Ovary (tissue), 9 donors: ENCODE measurements around the gene KMT2E. TPM values are rescaled to one million over a fixed set of nuclear protein-coding genes. Genes with fewer than 3 reads are reported as not detected.

ENCODE experiments used
- DNase-seq, 5 donors: peaks; one replicate each; pipeline ENCODE4 v3.0.0-alpha.2; 2019 to 2020
- H3K27ac ChIP-seq, 2 donors: fragments of 200-600 bp; one replicate each; pipeline versions ENCODE4 v1.5.1 to v1.8.0; 2019 to 2022
- H3K27me3 ChIP-seq: fragments of 200-600 bp; one replicate; pipeline ENCODE4 v1.8.0; 2022
- H3K36me3 ChIP-seq: fragments of 200-600 bp; sonication (generic); one replicate; pipeline ENCODE4 v1.5.1; 2019
- H3K4me1 ChIP-seq: one replicate; pipeline ENCODE4 v1.8.1; 2013; ENCODE audit warnings: mild to moderate bottlenecking, moderate library complexity; ENCODE audit not compliant: insufficient read depth
- H3K4me3 ChIP-seq: fragments of 200-600 bp; sonication (generic); one replicate; pipeline ENCODE4 v1.5.1; 2017
- H3K9me3 ChIP-seq, 2 donors: fragments of 200-600 bp in 1 of 2; sonication (generic) in 1 of 2; one replicate each; pipeline versions ENCODE4 v1.5.1 to v1.8.1; 2013 to 2019; ENCODE audit warnings: mild to moderate bottlenecking in 1 of 2, moderate library complexity in 1 of 2
- EP300 ChIP-seq: sonication (generic); formaldehyde crosslinking; IDR thresholded peaks from one replicate; pipeline ENCODE4 v1.6.1; 2017; ENCODE audit warnings: antibody characterized with exemption
- POLR2A ChIP-seq: fragments of 450-650 bp; IDR thresholded peaks from one replicate; pipeline ENCODE4 v1.6.1; 2017; ENCODE audit warnings: antibody characterized with exemption, mild to moderate bottlenecking, moderate library complexity
- WGBS, 3 donors: extraction: QIAGEN DNeasy Blood & Tissue Kit in 1 of 3; methylation state at CpG; one replicate each; pipeline versions ENCODE4 v1.1.5 to v1.1.7; 2013 to 2017; 5-methylcytosine and 5-hydroxymethylcytosine counted together
- intact Hi-C, 4 donors: fragments of 100-400 bp; cut with DNase I; formaldehyde crosslinking; loops; one replicate each; pipeline versions ENCODE4 v1.11.0 to v1.15.1; 2022 to 2023
- polyA plus RNA-seq, 2 donors: library from polyadenylated mRNA; stranded (reverse); fragments of 200-250 nt in 1 of 2; fragments of 350-450 nt in 1 of 2; fragmentation: Illumina TruSeq in 1 of 2; extraction: RNeasy Lipid Tissue Mini Kit (QIAGEN cat#74804) in 1 of 2; gene quantifications; one replicate each; pipeline ENCODE4 v1.2.3, GENCODE V29; 2013 to 2014
- total RNA-seq, 7 donors: library from RNA; depleted of rRNA in 2 of 7; stranded (reverse); fragments of >200 nt in 2 of 7; fragmentation: NEBNext Ultra II Directional in 3 of 7; extraction: Animal tissue kit (Norgen Biotek cat#: 25700) in 3 of 7; gene quantifications; one replicate each; pipeline versions ENCODE4 v1.1.0 to v1.2.4, GENCODE V29; 2016 to 2023
- TF ChIP-seq, protein P1 (sequence below), 3 donors: fragments of 450-650 bp in 2 of 3; fragments of 200-600 bp in 1 of 3; IDR thresholded peaks; one replicate each; pipeline versions ENCODE4 v1.5.1 to v1.8.0; 2016 to 2022; ENCODE audit warnings: antibody characterized with exemption in 3 of 3, mild to moderate bottlenecking in 1 of 3
- donor health status: DM: no; HTN: no; CAD: no; lungs with moderate emphysema.
- donor health status: DM: no; HTN: no; CAD: no.
- donor health status: Bipolar disorder and iron deficiency.
- donor health status: DM: yes; HTN: yes; CAD: no.
- donor health status: DM: no; HTN: no; CAD: no.
- donor health status: DM: yes; HTN: yes; CAD: no.

Gene KMT2E
- total and polyA plus RNA-seq, 9 donors, result 35.2 to 152 (median 113) TPM

DNA sequence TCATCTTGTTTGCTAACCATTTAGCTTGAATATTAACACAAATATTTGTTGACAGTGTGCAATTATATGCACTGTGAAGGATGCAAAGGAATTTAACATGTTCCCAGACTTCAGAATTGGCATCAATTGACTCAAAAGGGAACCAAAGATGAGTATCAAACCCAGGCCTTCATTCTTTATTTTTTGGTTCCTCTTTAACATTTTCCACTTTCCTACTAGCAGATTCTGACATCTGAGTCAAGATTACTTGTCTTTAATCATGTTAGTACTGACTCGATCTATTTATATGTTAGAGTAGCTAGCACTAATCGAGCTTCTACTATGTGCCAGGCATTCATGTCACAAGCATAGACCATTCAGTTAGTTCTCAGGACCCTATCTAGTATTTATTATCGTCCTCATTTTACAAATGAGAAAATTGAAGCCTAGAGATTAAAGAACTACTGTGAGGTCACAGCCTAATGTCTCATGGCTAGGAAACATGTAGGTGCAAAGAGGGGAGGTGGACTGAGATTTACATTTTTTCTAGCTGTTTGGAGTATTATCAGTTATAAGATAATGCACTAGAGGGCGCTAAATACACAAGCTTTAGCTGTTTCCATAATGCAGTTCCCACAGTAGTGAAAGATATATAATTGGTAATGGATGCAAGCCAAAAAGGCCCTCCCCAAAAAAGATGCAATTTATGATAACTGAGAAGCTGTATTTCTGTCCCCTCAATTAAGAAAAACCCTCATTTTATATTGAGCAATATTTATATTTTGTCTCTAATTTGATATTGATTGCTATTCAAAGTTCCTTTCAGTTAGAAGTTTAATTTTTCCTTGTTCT, 32.9 kb upstream of the KMT2E start:
- Histone ChIP-seq H3K4me1 (peaks cover 15% of the 10 kb centered on the region), H3K4me3 (no peak overlapping the region), H3K27me3 (no peaks in the 10 kb centered on the region), H3K36me3 (no peaks in the 10 kb centered on the region), H3K9me3 (no peaks in the 10 kb centered on the region), H3K27ac (no peak overlapping the region)
- no peak for DNase-seq
- intact Hi-C loops, result loop anchor here in 2 of 4 donors (10.0 kb wide), 1 partner anchor 124 kb away; no protein-coding TSS in a partner anchor
- WGBS, 3 donors, result 33 to 41% (median 34%) methylated on average over 4 of the region's 4 CpGs
- no peak for TF ChIP-seq POLR2A
- TF ChIP-seq, protein P1, sequence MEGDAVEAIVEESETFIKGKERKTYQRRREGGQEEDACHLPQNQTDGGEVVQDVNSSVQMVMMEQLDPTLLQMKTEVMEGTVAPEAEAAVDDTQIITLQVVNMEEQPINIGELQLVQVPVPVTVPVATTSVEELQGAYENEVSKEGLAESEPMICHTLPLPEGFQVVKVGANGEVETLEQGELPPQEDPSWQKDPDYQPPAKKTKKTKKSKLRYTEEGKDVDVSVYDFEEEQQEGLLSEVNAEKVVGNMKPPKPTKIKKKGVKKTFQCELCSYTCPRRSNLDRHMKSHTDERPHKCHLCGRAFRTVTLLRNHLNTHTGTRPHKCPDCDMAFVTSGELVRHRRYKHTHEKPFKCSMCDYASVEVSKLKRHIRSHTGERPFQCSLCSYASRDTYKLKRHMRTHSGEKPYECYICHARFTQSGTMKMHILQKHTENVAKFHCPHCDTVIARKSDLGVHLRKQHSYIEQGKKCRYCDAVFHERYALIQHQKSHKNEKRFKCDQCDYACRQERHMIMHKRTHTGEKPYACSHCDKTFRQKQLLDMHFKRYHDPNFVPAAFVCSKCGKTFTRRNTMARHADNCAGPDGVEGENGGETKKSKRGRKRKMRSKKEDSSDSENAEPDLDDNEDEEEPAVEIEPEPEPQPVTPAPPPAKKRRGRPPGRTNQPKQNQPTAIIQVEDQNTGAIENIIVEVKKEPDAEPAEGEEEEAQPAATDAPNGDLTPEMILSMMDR (IDR thresholded peaks at IDR 0.05), result peak; percentile 33 to 73 (median 51)

DNA sequence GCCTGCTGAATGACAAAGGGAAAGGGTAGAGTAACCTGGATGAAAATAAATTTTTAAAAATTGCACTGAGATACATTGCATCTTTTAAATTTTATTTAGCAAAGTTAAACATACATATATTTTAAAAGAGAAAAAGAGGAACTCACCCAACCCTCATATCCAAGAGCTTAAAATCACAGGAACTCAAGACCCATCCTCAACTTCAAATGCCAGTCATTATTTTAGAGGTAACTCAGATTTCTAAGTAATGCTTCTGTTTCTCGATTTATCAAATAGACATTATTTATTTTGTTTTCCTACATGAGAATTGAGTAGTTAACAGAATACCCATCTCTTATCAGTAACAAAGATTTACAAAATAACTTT, 32.4 kb upstream of the KMT2E start:
- H3K36me3 ChIP-seq, result no peaks in the 10 kb centered on the region
- no peak overlapping the region for H3K4me3 ChIP-seq
- DNase-seq, result no peak
- peaks cover 16% of the 10 kb centered on the region for H3K4me1 ChIP-seq
- no peaks in the 10 kb centered on the region for H3K9me3 ChIP-seq
- 58 to 65% (median 62%) methylated on average over 1 of the region's 1 CpG for WGBS, 3 donors
- TF ChIP-seq POLR2A (no peak), EP300 (no peak)
- TF ChIP-seq, protein P1 (IDR thresholded peaks at IDR 0.05), result no peak
- no peak overlapping the region for H3K27ac ChIP-seq
- H3K27me3 ChIP-seq, result no peaks in the 10 kb centered on the region
- intact Hi-C loops, result loop anchor here in 2 of 4 donors (2.0 to 10.0 kb wide), 2 partner anchors 31 to 123 kb away; no protein-coding TSS in a partner anchor

DNA sequence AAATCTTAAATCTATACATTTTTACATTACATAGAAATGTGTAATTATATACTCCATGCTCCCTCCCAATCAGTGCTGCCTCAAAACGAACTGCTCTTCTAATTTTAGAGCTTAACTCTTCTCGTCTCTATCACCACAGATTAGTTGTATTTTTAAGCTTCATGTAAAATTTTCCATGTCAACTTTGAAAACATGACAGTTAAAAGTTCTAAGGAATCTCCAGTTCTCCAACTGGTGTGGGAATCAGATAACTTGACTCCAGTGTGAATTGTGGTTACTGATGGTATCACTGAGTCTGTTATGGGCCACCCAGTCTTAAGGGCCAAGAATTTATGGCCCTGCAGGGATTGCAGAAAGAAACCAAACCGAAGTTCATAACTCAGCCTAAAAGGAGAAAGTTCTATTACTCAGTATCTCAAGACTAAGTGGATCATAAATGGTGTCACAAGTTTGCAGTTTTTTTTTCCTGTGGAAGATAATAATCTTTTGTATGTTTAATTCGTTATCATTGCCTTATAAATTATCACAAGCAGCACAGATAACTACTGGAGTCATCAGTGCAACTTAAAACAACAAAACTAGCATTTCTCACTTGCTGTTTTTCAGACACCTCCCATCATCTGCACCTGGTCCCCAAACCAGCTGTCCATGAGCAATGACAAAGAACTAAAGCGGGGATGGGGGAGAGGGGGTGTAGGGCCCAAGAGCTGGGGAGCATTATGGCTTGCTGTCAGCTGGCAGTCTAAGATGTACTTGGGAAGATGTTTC, 31.5 kb upstream of the KMT2E start:
- Histone ChIP-seq H3K27ac (peak overlapping the region in 1 of 2 donors; percentile 96), H3K9me3 (no peaks in the 10 kb centered on the region), H3K4me1 (peaks cover 11% of the 10 kb centered on the region), H3K27me3 (no peaks in the 10 kb centered on the region), H3K4me3 (peak overlapping the region; percentile 1), H3K36me3 (no peaks in the 10 kb centered on the region)
- 40 to 47% (median 47%) methylated on average over 5 of the region's 5 CpGs for WGBS, 3 donors
- no peak for DNase-seq
- intact Hi-C loops, result loop anchor here in 2 of 4 donors (2.0 to 10.0 kb wide), 2 partner anchors 30 to 122 kb away; no protein-coding TSS in a partner anchor
- TF ChIP-seq, protein P1 (IDR thresholded peaks at IDR 0.05), result no peak
- TF ChIP-seq EP300 (no peak), POLR2A (no peak)

DNA sequence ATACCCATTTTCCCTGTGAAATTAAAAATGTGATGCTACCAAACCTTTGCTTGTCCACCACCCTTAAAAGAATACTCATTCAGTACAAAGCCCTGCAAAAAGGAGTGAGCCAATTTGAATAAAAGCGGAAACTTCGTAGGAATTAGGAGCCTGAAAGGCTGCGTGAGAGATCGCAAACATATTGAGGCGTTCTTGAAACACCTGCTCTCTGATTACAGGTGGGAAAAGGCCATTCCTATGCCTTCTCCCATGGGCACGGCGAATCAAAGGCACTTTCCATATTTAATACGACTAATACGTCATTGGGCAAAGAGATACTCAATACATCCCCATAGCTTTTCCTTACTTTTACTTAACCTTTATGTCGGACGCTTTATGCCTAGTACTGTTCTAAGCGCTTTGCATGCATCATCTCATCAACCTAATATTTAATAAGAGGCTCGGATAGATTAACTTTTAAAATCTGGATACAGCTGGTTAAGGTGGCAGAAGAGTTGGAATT, 30.9 kb upstream of the KMT2E start:
- Histone ChIP-seq H3K27ac (peak overlapping the region; percentile 96 to 97), H3K27me3 (no peaks in the 10 kb centered on the region), H3K36me3 (no peaks in the 10 kb centered on the region), H3K4me3 (peak overlapping the region; percentile 68), H3K4me1 (peaks cover 8% of the 10 kb centered on the region), H3K9me3 (no peaks in the 10 kb centered on the region)
- WGBS, 3 donors, result 9 to 17% (median 13%) methylated on average over 13 of the region's 13 CpGs
- intact Hi-C loops, result loop anchor here in 2 of 4 donors (2.0 to 10.0 kb wide), 2 partner anchors 30 to 122 kb away; no protein-coding TSS in a partner anchor
- TF ChIP-seq POLR2A (no peak), EP300 (no peak)
- TF ChIP-seq, protein P1 (IDR thresholded peaks at IDR 0.05), result no peak
- no peak for DNase-seq
